Measurements from ENCODE around the gene SON.

DNA sequence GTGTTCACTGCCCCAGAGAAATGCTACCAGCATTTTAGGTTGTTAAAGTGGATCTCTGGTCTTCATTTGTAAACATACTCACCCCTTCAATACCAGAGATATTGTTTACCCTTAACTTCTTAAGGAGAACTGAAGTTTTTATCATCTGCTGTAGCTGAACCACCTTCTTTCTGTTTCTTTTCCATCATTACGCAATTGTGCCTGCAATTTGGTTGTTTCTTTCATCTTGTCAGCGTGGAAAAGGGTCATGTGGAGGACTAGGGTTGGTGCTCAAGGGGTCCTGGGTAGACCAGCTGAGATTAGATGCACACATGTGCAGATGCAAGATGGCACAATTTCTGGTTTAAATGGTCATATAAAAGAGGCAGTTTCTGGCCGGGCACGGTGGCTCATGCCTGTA is 23.9 kb upstream of the SON start:
- TF ChIP-seq GATA2 (IDR thresholded peaks at IDR 0.05; ENCODE audit: low read depth, low read length) (no peak), GATA3 (IDR thresholded peaks at IDR 0.05; ENCODE audit: low read depth, low read length) (no peak)

Data from SH-SY5Y (cell line).